Measurements from ENCODE around the gene CCDC88B.

The CCDC88B gene

DNA sequence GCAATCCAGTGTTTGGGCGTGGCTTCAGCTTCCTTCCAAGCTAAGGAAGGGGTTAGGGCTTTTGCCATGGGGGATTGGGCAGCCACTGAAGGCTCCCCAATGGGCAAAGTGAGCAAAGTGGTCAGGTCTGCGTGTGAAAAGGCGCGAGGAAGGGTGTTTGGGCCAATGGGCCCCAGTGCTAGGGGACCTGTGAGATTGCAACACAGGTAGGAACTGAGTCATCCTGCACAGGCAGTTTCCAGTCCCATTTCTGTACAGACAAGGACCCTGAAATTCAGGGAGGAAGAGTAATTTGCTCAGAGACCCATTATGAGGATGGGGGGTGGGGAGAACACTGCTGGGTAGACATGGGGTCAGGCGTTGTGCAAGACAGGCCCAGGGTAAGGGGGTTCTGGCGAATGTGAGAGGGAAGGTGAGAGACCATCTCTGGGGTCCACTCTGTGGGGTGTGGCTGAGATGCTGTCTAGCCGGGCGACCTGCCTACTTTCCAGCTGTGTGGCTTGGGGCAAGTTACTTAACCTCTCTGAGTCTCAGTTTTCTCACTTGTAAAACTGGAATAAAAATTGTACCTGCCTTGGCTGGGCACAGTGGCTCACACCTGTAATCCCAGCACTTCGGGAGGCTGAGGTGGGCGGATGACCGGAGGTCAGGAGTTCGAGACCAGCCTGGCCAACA lies 7.3 kb downstream of the CCDC88B start:
- DNase-seq (ENCODE audit: low read depth) = no peak

DNA sequence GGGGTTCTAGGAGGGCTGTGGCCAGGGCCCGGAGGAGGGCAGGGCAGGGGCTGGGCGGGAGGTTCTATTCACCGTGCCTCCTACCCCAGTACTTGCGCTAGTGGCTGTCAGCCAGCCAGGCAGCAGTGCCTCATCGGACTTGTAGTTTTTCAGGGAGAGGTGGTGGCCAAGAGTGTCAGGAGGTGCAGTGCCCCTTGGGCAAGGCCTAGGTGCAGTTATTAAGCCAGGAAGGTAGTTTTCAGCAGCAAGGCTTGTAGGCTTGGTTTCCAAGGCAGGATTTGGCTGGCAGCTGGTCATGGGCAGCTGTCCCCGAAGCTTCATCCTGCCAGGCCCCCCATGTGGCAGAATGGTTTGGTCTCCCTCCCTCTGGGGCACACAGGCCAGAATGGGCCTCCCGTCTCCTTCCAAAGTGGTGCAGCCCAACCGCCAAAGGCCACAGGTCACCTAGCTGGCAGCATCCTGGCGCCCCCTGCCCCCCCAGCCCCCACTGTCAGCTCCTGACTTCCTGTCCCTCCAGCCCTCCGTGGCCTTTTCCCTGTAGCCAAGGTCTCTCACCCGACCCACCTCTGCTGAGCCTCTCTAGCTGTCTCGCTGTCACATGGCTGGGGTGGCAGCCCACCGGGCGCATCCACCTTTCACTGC lies 8.5 kb downstream of the CCDC88B start:
- DNase-seq (ENCODE audit: low read depth) = no peak

DNA sequence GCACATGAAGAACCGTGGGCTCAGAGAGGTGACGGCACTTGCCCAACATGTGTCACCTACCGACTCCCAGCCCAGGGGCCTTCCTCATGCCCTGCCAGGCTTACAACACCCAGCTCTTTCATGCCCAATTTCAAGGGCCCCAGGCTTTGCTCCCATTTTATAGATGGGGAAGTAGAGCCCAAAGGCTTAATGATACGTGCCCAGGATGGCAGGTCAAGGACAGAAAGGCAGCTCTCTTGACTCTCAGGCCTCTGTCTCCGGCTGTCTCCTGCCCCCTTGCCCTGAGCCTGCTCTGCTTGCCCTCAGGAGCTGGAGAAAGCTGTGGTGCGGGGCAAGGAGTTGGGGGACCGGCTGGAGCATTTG lies 9.0 kb downstream of the CCDC88B start:
- no peak for DNase-seq (ENCODE audit: low read depth)

DNA sequence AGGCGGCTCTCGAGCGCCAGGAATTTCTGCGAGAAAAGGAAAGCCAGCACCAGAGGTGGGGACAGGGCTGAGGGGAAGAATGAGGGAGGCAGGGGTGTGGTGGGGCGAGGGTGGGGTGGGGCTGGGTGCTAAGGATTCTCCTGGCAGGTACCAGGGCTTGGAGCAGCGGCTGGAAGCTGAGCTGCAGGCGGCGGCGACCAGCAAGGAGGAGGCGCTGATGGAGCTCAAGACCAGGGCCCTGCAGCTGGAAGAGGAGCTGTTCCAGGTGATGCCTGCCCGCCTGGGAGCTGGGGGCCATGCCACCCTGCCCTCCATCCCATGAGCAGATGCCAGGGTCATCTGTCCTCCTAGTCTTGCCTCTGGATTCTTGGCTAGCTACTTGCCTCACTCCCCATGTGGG lies 9.4 kb downstream of the CCDC88B start:
- no peak for DNase-seq (ENCODE audit: low read depth)

DNA sequence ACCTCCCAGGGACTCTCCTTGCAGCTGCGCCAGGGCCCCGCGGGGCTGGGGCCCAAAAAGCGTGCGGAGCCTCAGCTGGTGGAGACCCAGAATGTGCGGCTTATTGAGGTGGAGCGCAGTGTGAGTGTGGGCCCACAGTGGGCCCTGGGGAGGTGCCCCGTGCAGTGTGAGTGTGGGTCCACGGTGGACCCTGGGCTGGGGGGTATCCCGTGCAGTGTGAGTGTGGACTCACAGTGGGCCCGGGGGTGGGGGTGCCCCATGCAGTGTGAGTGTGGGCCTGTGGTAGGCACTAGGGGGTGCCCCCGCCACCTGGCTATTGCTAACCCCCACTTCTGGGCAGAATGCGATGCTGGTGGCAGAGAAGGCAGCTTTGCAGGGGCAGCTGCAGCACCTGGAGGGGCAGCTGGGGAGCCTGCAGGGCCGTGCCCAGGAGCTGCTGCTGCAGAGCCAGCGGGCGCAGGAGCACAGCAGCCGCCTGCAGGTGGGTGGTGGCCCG lies 11.2 kb downstream of the CCDC88B start:
- no peak for DNase-seq (ENCODE audit: low read depth)

DNA sequence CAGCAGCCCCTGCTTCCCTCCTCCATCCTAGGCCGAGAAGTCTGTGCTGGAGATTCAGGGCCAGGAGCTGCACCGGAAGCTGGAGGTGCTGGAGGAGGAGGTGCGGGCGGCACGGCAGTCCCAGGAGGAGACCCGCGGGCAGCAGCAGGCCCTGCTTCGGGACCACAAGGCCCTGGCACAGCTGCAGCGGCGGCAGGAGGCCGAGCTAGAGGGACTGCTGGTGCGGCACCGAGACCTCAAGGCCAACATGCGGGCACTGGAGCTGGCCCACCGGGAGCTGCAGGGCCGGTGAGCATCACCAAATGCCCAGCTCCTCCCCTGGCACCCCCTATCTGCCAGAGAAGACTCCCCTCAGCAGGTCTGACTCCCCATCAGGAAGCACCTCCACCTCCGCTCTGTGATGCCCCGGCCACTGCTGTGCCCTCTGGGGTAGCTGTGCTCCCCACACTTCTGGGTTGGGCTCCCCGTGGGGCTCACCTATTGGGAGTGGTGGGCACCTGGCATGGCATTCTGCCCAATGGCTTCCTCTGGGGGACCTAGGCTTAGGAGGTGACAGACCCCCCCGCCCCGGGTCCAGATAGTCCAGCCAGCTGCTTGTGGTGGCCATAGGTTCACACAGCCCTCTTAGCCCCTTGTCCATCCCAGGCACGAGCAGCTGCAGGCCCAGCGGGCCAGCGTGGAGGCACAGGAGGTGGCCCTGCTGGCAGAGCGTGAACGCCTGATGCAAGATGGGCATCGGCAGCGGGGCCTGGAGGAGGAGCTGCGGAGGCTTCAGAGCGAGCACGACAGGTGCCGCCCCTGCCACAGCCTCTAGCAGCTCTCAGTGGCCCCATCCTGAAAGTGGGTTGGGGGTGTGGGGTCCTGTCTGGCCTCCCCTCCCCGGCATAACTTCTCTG lies 12.3 kb downstream of the CCDC88B start:
- no peak for DNase-seq (ENCODE audit: low read depth)

DNA sequence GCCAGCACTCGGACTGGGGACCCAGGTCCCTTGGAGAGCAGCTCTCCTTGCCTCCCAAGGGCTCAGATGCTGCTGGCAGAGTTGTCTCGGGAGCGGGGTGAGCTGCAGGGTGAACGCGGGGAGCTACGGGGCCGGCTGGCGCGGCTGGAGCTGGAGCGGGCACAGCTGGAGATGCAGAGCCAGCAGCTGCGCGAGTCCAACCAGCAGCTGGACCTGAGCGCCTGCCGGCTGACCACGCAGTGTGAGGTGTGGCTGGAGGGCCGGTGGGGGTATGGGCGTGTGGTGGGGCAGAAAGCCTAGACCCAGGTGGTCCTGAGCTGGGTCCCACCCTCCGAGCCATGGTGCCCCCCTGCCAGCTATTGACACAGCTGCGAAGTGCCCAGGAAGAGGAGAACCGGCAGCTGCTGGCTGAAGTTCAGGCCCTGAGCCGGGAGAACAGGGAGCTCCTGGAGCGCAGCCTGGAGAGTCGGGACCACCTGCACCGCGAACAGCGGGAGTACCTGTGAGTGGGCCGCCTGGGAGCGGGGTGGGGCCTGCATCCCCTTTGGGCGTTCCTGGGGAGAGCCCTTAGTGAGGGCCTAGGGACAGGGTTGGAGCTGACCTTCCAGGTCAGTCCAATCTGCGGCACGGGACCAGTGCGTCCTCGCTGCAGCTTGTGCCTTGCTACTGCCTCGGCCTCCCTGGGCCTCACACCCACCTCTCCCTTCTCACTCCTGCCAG lies 13.2 kb downstream of the CCDC88B start:
- no peak for DNase-seq (ENCODE audit: low read depth)

DNA sequence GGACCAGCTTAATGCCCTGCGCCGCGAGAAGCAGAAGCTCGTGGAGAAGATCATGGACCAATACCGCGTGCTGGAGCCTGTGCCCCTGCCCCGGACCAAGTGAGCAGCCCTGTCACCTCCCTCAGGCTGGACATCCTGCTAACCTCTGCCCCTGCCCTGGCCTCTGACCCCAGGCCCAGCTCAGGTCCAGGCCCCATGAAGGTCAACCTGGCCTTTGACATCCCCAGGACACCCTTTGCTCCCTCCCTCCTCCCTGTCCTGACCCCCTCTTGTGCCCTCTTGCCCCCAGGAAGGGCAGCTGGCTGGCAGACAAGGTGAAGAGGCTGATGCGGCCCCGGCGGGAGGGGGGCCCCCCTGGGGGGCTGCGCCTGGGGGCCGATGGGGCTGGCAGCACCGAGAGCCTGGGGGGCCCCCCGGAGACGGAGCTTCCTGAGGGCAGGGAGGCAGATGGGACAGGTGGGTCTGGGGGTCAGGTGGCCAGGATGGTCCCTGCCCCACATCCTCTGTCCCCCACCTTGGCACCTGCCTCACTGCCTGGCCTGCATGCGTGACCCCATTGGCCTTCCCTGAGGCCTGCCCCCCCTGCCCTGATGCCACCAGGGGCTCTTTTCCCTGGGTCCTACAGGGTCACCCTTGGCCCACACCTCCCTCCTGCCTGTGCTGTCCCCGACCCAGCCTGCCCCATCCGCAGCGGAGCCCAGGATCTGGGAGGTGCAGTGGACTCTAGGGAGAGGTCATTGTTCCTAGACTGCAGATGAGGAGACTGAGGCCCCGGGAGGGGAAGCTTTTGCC lies 13.9 kb downstream of the CCDC88B start:
- no peak for DNase-seq (ENCODE audit: low read depth)

DNA sequence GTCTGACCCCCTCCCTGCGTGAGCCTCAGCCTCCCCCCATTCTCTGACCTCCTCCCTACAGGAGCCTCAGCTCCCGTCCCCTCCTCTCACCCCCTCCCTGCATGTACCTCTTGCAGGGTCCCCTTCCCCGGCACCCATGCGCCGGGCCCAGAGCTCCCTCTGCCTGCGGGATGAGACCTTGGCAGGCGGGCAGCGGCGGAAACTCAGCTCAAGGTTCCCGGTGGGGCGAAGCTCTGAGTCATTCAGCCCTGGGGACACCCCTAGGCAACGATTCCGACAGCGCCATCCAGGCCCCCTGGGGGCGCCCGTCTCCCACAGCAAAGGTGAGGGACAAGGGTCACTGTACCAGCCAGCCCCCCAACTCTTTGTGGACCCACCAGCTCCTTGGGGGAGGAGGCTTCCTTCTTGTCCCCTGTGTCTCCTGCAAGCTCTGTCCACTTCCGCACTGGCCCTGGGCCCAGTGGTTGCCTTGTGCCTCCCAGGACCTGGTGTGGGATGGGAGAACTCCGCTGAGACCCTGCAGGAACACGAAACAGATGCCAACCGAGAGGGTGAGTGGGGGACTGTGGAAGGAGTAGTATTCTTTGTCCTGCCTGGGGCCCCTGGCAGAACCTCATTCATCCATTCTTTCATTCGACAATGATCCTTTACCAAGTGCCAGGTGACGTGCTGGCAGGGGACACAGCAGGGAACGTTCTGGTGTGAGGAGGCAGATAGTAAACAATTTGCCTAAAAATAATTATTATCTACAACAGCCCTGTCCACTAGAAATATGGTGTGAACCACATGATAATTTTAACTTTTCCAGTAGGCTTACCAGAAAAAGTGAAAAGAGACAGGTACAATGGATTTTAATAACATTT lies 15.3 kb downstream of the CCDC88B start:
- DNase-seq (ENCODE audit: low read depth) = no peak

DNA sequence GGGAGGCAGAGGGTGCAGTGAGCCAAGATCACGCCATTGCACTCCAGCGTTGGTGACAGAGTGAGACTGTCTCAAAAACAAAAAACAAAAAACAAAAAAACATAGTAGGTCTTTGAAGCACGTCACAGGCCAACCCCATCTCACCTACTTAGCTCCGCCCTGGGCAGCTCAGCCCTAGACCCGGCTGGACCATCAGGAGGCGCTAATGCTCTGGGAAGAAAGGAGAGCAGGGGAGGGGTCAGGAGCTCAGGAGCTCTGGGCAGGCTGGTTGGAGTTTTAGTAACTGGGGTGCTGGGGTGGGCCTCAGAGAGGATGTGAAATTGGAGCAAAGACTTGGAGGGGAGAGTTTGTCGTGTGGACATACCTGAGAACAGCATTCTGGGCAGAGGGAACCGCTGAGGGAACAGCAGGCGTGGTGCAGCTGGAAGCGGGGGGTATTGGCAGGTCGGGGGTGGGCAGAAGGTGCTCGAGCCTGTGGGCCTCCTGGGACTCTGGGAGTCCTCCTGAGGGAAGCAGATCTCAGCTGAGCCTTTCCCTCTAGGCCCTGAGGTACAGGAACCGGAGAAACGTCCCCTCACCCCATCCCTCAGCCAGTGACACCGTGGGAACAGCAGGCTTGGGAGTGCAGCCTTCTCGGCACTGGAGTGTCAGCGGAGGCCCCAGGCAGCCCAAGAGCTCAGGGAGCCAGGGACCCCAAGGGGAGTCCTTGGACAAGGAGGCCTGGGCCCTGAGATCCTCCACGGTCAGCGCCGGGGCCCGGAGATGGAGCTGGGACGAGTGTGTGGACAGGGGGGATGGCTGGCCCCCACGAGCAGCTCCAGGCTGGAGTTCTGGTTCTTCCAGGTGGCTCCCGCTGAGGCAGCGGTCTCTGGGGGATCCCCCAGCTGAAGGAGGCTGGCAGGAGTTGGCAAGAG lies 16.8 kb downstream of the CCDC88B start:
- no peak for DNase-seq (ENCODE audit: low read depth)

DNA sequence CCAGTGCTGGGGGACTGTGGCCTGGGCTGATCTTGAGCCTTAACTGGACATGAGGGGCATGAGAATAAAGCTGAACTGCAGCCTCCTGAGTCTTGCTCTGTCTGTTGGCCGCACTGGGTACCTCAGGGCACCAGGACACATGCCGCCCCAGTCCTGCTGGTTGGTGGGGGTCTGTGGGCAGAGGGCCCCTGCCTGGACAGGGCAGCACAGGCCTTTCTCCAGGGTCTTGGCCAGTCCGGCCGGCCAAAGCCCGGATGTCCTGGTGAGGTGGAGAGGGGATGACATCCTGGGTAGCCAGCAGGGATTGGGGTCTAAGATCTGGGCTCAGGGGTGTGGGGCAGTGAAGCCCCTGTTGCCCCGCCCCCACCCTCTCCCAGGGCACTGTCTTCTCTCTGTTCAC lies 17.4 kb downstream of the CCDC88B start:
- DNase-seq (ENCODE audit: low read depth) = no peak

DNA sequence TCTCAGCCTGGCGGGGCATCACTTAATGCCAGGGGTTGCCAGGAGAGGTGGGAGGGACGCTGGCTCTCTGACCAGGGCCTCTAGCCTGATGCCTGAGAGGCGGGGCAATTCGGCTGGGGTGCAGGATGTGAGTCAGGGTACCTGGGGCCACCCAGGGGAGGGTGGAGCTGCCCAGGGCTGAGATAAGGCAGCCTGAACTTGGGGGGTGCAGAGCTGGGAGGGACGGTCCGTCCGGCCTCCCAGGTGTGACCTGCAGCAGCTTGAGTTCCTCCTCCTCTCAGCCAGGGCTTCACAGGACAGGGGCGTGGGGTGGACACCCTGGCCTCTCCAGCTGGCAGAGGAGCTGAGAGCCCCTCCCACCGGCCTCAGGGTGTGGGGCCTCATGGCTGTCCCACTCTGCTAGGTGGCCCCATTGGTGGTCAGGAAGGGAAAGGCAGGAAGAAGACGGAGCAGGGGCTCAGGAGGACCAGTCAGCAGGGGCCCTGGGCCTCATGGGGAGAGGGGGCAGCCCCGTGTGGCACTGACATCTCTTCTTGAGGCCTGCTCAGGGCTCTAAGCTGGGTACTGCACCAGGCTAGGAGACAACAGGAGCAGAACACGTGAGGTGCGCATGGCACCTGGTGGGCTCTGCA lies 18.0 kb downstream of the CCDC88B start:
- DNase-seq (ENCODE audit: low read depth) = no peak

DNA sequence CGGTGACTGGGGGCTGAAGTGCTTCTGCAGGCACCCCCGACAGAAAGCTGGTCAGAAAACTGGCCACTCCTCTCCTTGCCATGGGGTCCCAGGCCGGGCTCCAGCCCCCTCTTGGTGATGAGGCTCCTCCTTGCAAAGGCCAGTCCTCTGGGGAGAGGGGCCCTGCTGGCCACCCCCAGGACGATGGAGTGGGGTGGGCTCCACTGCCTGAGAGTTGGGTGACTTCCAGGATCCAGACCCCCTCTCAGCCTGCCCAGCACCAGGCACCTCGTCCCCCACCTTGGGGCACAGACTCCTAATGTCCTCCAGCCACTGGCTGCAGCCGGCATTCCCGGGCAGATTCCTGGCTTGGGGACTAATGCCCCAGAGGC lies 18.5 kb downstream of the CCDC88B start:
- DNase-seq (ENCODE audit: low read depth) = no peak

DNA sequence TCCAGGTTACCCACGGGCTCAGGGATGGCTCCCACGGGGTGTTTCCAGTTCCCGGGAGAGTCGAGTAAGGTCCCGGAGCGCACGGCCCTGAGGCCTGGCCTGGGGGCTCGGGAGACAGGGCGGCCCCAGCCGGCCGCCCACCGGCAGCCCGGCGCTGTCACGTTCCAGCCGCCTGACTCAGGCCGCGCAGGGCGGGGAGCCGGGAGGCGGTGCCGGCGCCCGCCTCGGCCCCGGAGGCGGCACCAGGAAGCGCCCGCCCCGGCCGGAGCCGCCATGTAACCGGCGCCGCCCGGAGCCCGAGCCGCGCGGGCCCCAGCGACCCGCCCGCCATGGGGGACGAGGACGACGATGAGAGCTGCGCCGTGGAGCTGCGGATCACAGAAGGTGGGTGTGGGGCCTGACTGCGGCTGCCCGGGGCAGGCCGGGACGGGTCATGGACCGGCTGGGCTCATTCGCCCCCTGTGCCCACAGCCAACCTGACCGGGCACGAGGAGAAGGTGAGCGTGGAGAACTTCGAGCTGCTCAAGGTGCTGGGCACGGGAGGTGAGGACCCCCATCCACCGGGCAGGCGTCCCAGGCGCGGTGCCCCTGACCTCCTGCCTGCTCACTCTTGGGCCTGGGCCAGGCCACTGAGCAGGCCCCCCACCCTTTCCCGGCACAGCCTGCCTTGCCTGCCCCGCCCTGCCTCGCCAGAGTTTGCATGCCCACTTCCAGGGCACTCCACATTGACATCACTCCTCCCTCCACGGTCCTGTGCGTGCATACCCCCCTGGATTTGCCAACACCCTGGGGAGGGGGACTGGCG lies 19.1 kb downstream of the CCDC88B start, which contains the start of gene RPS6KA4:
TSS of gene RPS6KA4 (plus strand) at position 256 of the 805 bp plus-strand sequence. CDS start at position 330, 74 bp downstream.
- DNase-seq (ENCODE audit: low read depth) = no peak

DNA sequence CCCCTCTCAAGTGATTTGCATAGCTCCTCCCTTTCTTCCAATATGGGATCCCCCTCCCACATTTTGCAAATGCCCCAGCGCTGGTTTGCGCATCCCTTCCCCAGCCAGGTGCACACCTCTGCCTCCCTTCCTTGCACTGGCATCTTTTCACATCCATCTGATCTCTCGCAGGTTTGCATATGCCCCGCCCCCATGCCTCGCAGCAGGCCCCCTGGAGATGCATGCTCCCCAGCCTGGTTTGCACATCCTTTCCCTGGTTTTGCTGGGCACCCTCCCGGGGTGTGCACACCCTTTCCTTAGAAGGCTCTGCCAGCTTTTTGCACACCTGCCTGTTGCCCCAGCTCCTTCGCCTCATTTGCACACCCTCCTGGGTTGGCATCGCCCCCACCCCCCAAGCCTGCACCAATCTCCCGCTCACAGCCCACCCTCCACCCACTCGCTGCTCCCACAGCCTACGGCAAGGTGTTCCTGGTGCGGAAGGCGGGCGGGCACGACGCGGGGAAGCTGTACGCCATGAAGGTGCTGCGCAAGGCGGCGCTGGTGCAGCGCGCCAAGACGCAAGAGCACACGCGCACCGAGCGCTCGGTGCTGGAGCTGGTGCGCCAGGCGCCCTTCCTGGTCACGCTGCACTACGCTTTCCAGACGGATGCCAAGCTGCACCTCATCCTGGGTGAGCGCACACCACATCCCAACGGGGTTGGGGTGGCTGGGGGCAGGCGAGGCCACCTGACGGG lies 19.9 kb downstream of the CCDC88B start:
- DNase-seq (ENCODE audit: low read depth) = no peak

DNA sequence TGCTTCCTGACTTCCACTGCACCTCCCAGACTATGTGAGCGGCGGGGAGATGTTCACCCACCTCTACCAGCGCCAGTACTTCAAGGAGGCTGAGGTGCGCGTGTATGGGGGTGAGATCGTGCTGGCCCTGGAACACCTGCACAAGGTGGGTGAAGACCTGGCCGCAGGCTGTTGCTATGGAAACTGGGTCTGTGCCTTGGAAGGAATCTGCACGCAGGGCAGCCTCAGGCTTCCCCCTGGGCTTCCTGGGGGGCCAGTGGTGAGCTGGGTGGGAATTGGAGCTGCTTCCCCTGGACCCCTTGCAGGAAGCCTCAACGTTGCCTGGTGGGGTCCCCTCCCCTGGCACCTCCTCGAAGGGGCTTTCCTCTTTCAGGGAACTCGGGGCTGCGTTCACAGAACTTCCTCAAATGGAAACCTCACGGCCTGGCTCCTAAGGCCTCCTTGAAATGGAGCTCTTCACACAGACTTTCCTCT lies 20.5 kb downstream of the CCDC88B start:
- no peak for DNase-seq (ENCODE audit: low read depth)

DNA sequence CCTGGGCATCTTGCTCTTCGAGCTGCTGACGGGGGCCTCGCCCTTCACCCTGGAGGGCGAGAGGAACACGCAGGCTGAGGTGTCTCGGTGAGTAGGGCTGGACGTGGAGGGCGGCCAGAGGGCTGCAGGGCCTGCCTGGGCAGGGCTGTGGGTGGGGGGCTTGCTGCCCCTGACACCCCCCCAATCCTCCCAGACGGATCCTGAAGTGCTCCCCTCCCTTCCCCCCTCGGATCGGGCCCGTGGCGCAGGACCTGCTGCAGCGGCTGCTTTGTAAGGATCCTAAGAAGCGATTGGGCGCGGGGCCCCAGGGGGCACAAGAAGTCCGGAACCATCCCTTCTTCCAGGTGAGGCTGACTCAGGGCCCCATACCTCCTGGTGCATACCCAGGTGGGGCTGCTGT lies 21.7 kb downstream of the CCDC88B start:
- DNase-seq (ENCODE audit: low read depth) = no peak
